ENCODE results near the gene RTL5. TPM values are rescaled to one million over a fixed set of nuclear protein-coding genes. Genes with fewer than 3 reads are reported as not detected.

RTL5 gene
- polyA plus RNA-seq, 1 donor (not counting 4 experiments of a cell fraction or from before 2014, with no cell fraction given), result 0.09 TPM

DNA sequence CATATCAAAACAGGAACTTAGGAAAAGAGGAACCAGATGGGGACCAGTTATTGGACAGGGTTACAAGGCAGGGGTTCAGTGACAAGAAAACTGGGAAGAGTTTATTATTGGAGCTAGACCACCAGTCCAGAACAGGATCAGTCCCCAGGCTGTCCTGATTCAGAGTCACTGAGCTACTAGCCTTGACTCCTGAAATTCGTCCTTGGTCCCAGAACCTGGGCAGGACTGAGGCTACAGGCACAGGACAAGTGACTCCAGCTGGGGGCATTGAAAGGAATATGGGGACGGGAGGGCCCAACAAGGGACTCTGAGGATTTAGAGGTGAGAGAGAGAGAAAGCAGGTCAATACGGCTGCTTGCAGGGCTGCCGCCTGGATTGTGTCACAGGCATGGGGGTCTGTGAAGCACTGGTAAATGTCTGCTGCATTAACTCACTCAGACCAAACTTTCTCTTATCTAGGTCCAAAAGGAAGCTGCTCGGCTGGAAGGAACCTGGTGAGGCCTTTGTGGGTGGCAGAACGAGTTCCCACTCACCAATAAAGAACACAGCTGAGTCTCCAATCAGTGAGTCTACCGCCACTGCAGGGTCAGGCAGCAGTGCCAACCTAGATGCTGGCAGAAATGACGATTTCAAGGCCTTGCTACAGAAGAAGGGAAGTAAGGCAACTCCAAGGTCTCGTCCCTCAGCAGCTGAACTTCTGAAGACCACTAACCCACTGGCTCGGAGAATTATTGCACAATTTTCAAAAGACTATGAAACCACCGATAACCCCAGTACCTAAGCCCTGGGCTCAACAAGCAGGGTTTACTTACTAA, 11.3 kb upstream of the RTL5 start:
- H3K27ac ChIP-seq (ENCODE audit: control insufficient read depth, insufficient read depth, low read length), result no peak overlapping the region
- no peak overlapping the region for H3K4me2 ChIP-seq (ENCODE audit: control insufficient read depth, extremely low read depth, insufficient read depth, low read depth, low read length)
- H4K20me1 ChIP-seq (ENCODE audit: control insufficient read depth, extremely low read depth, insufficient read depth, low read length), result peaks cover 3% of the 10 kb centered on the region
- H2AFZ ChIP-seq (ENCODE audit: control insufficient read depth, low read length), result no peak overlapping the region
- H3K9me1 ChIP-seq (ENCODE audit: control insufficient read depth, extremely low read depth, insufficient read depth, low read length), result no peaks in the 10 kb centered on the region
- no peak overlapping the region for H3K9ac ChIP-seq (ENCODE audit: control insufficient read depth, extremely low read depth, insufficient read depth, low read length)
- no peaks in the 10 kb centered on the region for H3K36me3 ChIP-seq (ENCODE audit: control insufficient read depth in 2 of 2, extremely low read depth in 1 of 2, insufficient read depth in 2 of 2, low read length in 2 of 2)
- no peak for TF ChIP-seq EZH2 (IDR thresholded peaks at IDR 0.05; ENCODE audit: low read length)
- TF ChIP-seq, protein P1, sequence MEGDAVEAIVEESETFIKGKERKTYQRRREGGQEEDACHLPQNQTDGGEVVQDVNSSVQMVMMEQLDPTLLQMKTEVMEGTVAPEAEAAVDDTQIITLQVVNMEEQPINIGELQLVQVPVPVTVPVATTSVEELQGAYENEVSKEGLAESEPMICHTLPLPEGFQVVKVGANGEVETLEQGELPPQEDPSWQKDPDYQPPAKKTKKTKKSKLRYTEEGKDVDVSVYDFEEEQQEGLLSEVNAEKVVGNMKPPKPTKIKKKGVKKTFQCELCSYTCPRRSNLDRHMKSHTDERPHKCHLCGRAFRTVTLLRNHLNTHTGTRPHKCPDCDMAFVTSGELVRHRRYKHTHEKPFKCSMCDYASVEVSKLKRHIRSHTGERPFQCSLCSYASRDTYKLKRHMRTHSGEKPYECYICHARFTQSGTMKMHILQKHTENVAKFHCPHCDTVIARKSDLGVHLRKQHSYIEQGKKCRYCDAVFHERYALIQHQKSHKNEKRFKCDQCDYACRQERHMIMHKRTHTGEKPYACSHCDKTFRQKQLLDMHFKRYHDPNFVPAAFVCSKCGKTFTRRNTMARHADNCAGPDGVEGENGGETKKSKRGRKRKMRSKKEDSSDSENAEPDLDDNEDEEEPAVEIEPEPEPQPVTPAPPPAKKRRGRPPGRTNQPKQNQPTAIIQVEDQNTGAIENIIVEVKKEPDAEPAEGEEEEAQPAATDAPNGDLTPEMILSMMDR (optimal IDR thresholded peaks at IDR 0.05 in 1 of 3, IDR thresholded peaks at IDR 0.05 in 1 of 3, conservative IDR thresholded peaks at IDR 0.05 in 1 of 3; ENCODE audit: extremely low read depth in 1 of 3, insufficient read depth in 2 of 3, low read length in 3 of 3), result no peak
- no peaks in the 10 kb centered on the region for H3K4me1 ChIP-seq (ENCODE audit: control insufficient read depth, extremely low read depth, insufficient read depth, low read length)
- DNase-seq (ENCODE audit: low read depth, low spot score) (no peak), FAIRE-seq (no peak)
- H3K4me3 ChIP-seq (ENCODE audit: control insufficient read depth in 2 of 3, extremely low read depth in 1 of 3, insufficient read depth in 2 of 3, low read depth in 1 of 3, low read length in 3 of 3), result no peak overlapping the region
- no peaks in the 10 kb centered on the region for H3K9me3 ChIP-seq (ENCODE audit: control insufficient read depth, low read depth, low read length)
- no peaks in the 10 kb centered on the region for H3K79me2 ChIP-seq (ENCODE audit: control insufficient read depth, insufficient read depth, low read length)
- dilution Hi-C loops (cut with MboI; ENCODE audit: extremely low pct_ligation_motif_present, low sequenced_read_pairs), result no loop called here
- peaks cover 19% of the 10 kb centered on the region for H3K27me3 ChIP-seq (ENCODE audit: control insufficient read depth, extremely low read depth, insufficient read depth, low read length)

DNA sequence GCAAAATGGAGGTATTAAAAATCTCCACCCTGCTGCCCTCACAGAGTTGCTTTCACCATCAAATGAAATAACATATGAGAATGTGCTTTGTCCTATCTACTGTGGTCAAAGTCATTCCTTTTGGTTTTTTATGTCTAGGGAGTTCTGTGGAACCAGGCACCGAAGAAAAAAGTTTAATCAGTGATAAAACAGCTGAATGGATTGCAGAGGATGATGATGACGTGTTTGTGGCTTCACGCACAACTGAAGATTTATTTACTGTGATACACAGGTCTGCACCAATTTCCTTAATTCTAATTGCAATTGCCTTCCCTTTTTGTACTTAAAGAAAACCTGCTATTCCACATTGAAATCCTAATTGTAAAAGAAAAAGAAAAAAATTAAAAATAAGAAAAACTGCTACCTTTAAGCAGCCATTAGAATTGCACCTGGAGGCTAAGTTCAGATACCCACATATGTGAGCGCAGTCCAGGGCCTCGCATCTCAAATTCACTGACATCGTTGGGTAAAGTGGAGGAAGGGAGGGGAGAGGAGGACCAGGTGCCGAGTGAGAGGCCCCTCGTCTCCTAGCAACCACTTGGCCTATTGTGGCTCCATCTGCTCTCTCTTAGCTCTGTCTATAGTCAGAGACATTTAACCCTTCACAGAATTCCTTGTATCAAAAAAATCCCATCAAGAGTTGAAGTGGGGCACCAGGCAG, 10.5 kb upstream of the RTL5 start:
- Histone ChIP-seq H3K4me2 (ENCODE audit: control insufficient read depth, extremely low read depth, insufficient read depth, low read depth, low read length) (no peak overlapping the region), H4K20me1 (ENCODE audit: control insufficient read depth, extremely low read depth, insufficient read depth, low read length) (peaks cover 3% of the 10 kb centered on the region), H3K79me2 (ENCODE audit: control insufficient read depth, insufficient read depth, low read length) (no peaks in the 10 kb centered on the region), H2AFZ (ENCODE audit: control insufficient read depth, low read length) (no peak overlapping the region), H3K36me3 (ENCODE audit: control insufficient read depth in 2 of 2, extremely low read depth in 1 of 2, insufficient read depth in 2 of 2, low read length in 2 of 2) (no peaks in the 10 kb centered on the region), H3K9ac (ENCODE audit: control insufficient read depth, extremely low read depth, insufficient read depth, low read length) (no peak overlapping the region), H3K4me1 (ENCODE audit: control insufficient read depth, extremely low read depth, insufficient read depth, low read length) (no peaks in the 10 kb centered on the region), H3K9me3 (ENCODE audit: control insufficient read depth, low read depth, low read length) (no peaks in the 10 kb centered on the region), H3K27me3 (ENCODE audit: control insufficient read depth, extremely low read depth, insufficient read depth, low read length) (peaks cover 20% of the 10 kb centered on the region), H3K27ac (ENCODE audit: control insufficient read depth, insufficient read depth, low read length) (no peak overlapping the region), H3K9me1 (ENCODE audit: control insufficient read depth, extremely low read depth, insufficient read depth, low read length) (no peaks in the 10 kb centered on the region), H3K4me3 (ENCODE audit: control insufficient read depth in 2 of 3, extremely low read depth in 1 of 3, insufficient read depth in 2 of 3, low read depth in 1 of 3, low read length in 3 of 3) (no peak overlapping the region)
- TF ChIP-seq EZH2 (IDR thresholded peaks at IDR 0.05; ENCODE audit: low read length), result no peak
- TF ChIP-seq, protein P1 (optimal IDR thresholded peaks at IDR 0.05 in 1 of 3, IDR thresholded peaks at IDR 0.05 in 1 of 3, conservative IDR thresholded peaks at IDR 0.05 in 1 of 3; ENCODE audit: extremely low read depth in 1 of 3, insufficient read depth in 2 of 3, low read length in 3 of 3), result no peak
- no peak for FAIRE-seq
- dilution Hi-C loops (cut with MboI; ENCODE audit: extremely low pct_ligation_motif_present, low sequenced_read_pairs), result no loop called here
- DNase-seq (ENCODE audit: low read depth, low spot score), result no peak
